K562 (cell line): ENCODE results near the gene MOCS3. TPM values are rescaled to one million over a fixed set of nuclear protein-coding genes. Genes with fewer than 3 reads are reported as not detected.

Source experiments
- ARID1B ChIP-seq: fragments of 450-650 bp; IDR thresholded peaks from 2 replicates; pipeline ENCODE4 v1.6.1; 2016; ENCODE audit warnings: antibody characterized with exemption, mild to moderate bottlenecking, inconsistent platforms
- BRD9 ChIP-seq: fragments of 450-650 bp; IDR thresholded peaks from 2 replicates; pipeline ENCODE4 v1.6.1; 2018; ENCODE audit warnings: low read depth; ENCODE audit not compliant: partially characterized antibody
- DDX20 ChIP-seq: fragments of 450-650 bp; IDR thresholded peaks from 2 replicates; pipeline ENCODE4 v1.6.1; 2016; ENCODE audit warnings: missing genetic modification characterization, low read depth, mild to moderate bottlenecking, missing compliant biosample characterization, moderate library complexity
- HDAC6 ChIP-seq: IDR thresholded peaks from 2 replicates; pipeline ENCODE4 v1.6.1; 2012; ENCODE audit warnings: low read depth, mild to moderate bottlenecking, control low read depth, inconsistent platforms, low read length, moderate library complexity
- HNRNPL ChIP-seq: fragments of 200-400 bp; formaldehyde crosslinking; IDR thresholded peaks from 2 replicates; pipeline ENCODE4 v1.6.1; 2017; ENCODE audit warnings: low read depth, mild to moderate bottlenecking, low read length
- KAT7 ChIP-seq: sonication (generic); formaldehyde crosslinking; IDR thresholded peaks from 2 replicates; pipeline ENCODE4 v1.8.0; 2022; ENCODE audit warnings: missing genetic modification reagents, mild to moderate bottlenecking, borderline replicate concordance
- RFX1 ChIP-seq: fragments of 450-650 bp; IDR thresholded peaks from 2 replicates; pipeline ENCODE4 v1.6.1; 2016; ENCODE audit warnings: mild to moderate bottlenecking, moderate library complexity
- SUPT5H ChIP-seq: fragments of 450-650 bp; IDR thresholded peaks from 2 replicates; pipeline ENCODE4 v1.6.1; 2016
- ZFP30 ChIP-seq: fragments of 250-450 bp; sonication (Bioruptor Pico); IDR thresholded peaks from 2 replicates; pipeline ENCODE4 v1.8.0; 2022; ENCODE audit warnings: moderate library complexity, mild to moderate bottlenecking, inconsistent platforms, borderline replicate concordance
- ZNF134 ChIP-seq: fragments of 250-450 bp; sonication (Bioruptor Pico); conservative IDR thresholded peaks from 2 replicates; pipeline ENCODE4 v1.4.0; 2020
- ZNF507 ChIP-seq: conservative IDR thresholded peaks from 2 replicates; pipeline ENCODE4 v1.6.1; 2017; ENCODE audit warnings: missing genetic modification characterization, missing compliant biosample characterization
- ZNF589 ChIP-seq: fragments of 200-800 bp; sonication (Bioruptor generic); IDR thresholded peaks from 2 replicates; pipeline ENCODE4 v1.6.1; 2016; ENCODE audit warnings: low read depth, missing genetic modification characterization, missing compliant biosample characterization
- polyA plus RNA-seq, 8 experiments: library from polyadenylated mRNA; depleted of rRNA in 4 of 8; stranded (reverse) in 5 of 8; unstranded in 3 of 8; fragments of >200 nt; fragmentation: Nextera tagmentation in 2 of 8; fragmentation: Illumina TruSeq in 1 of 8; extraction: Ambion mirVana in 2 of 8; extraction: Trizol in 1 of 8; gene quantifications; 2 replicates each; pipeline versions ENCODE4 v1.2.1 to v1.2.3, GENCODE V29; 2011 to 2014; ENCODE audit warnings: inconsistent platforms in 1 of 8, missing spikeins in 1 of 8
- total RNA-seq, 7 experiments: library from RNA; depleted of rRNA in 6 of 7; stranded (reverse); fragments of >200 nt in 6 of 7; fragmentation: Illumina TruSeq in 2 of 7; extraction: Trizol in 2 of 7; gene quantifications; 2 replicates each; pipeline versions ENCODE4 v1.2.1 to v1.2.3, GENCODE V29; 2011 to 2021; ENCODE audit warnings: low replicate concordance in 1 of 7
- TF ChIP-seq, protein P1 (sequence below): fragments of 450-650 bp; IDR thresholded peaks from 2 replicates; pipeline ENCODE4 v1.6.1; 2016; ENCODE audit warnings: low read depth
- TF ChIP-seq, protein P2 (sequence below): fragments of 250-450 bp; sonication (Bioruptor Pico); IDR thresholded peaks from 2 replicates; pipeline ENCODE4 v1.5.1; 2021; ENCODE audit warnings: mild to moderate bottlenecking
- TF ChIP-seq, protein P3 (sequence below): sonication (generic); formaldehyde crosslinking; IDR thresholded peaks from 2 replicates; pipeline ENCODE4 v1.8.1; 2022; ENCODE audit warnings: missing genetic modification reagents
- TF ChIP-seq, protein P4 (sequence below): fragments of 250-450 bp; sonication (Bioruptor Pico); IDR thresholded peaks from 2 replicates; pipeline ENCODE4 v1.5.0; 2021
- TF ChIP-seq, protein P5 (sequence below): fragments of 450-650 bp; IDR thresholded peaks from 2 replicates; pipeline ENCODE4 v1.6.1; 2014; ENCODE audit warnings: low read depth, mild to moderate bottlenecking, moderate library complexity, borderline replicate concordance

Gene MOCS3
- total and polyA plus RNA-seq, 9 of the 15 experiments (the other 6 are each of a cell fraction or from before 2014, with no cell fraction given) = 0.70 to 6.2 (median 2.9) TPM

DNA sequence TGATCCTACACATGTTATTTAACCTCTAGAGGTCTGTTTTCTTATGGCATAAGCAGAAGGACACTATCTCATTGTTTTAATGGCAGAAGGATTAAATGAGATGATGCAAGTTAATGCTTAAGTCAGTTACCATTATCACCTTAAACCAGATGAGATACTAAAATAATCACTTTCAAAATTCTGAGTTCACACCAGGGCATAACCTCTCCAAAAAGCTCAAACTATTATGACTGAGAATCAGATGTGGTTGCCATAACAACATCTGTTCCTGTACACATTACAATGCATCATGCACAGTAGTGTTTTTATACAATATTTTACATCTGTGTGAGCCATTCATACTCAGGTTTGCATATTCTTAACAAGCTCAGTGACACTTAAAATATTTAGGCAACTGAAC, 37.6 kb upstream of the MOCS3 start (continued):
- TF ChIP-seq, protein P1, sequence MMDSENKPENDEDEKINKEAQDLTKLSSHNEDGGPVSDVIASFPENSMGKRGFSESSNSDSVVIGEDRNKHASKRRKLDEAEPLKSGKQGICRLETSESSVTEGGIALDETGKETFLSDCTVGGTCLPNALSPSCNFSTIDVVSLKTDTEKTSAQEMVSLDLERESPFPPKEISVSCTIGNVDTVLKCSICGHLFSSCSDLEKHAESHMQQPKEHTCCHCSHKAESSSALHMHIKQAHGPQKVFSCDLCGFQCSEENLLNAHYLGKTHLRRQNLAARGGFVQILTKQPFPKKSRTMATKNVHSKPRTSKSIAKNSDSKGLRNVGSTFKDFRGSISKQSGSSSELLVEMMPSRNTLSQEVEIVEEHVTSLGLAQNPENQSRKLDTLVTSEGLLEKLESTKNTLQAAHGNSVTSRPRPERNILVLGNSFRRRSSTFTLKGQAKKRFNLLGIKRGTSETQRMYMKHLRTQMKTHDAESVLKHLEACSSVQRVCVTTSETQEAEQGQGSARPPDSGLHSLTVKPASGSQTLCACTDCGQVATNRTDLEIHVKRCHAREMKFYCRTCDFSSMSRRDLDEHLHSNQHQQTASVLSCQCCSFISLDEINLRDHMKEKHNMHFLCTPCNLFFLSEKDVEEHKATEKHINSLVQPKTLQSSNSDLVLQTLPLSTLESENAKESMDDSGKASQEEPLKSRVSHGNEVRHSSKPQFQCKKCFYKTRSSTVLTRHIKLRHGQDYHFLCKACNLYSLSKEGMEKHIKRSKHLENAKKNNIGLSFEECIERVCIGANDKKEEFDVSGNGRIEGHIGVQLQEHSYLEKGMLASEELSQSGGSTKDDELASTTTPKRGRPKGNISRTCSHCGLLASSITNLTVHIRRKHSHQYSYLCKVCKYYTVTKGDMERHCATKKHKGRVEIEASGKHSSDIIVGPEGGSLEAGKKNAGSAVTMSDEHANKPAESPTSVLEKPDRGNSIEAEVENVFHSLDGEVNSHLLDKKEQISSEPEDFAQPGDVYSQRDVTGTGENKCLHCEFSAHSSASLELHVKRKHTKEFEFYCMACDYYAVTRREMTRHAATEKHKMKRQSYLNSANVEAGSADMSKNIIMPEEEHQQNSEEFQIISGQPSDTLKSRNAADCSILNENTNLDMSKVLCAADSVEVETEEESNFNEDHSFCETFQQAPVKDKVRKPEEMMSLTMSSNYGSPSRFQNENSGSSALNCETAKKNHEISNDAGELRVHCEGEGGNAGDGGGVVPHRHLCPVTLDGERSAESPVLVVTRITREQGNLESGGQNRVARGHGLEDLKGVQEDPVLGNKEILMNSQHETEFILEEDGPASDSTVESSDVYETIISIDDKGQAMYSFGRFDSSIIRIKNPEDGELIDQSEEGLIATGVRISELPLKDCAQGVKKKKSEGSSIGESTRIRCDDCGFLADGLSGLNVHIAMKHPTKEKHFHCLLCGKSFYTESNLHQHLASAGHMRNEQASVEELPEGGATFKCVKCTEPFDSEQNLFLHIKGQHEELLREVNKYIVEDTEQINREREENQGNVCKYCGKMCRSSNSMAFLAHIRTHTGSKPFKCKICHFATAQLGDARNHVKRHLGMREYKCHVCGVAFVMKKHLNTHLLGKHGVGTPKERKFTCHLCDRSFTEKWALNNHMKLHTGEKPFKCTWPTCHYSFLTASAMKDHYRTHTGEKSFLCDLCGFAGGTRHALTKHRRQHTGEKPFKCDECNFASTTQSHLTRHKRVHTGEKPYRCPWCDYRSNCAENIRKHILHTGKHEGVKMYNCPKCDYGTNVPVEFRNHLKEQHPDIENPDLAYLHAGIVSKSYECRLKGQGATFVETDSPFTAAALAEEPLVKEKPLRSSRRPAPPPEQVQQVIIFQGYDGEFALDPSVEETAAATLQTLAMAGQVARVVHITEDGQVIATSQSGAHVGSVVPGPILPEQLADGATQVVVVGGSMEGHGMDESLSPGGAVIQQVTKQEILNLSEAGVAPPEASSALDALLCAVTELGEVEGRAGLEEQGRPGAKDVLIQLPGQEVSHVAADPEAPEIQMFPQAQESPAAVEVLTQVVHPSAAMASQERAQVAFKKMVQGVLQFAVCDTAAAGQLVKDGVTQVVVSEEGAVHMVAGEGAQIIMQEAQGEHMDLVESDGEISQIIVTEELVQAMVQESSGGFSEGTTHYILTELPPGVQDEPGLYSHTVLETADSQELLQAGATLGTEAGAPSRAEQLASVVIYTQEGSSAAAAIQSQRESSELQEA = no peak
- TF ChIP-seq ZNF134 = no peak
- TF ChIP-seq BRD9 = no peak
- TF ChIP-seq HNRNPL = no peak
- TF ChIP-seq DDX20 (tag) = no peak
- no peak for TF ChIP-seq ZNF507 (tag)
- TF ChIP-seq, protein P2, sequence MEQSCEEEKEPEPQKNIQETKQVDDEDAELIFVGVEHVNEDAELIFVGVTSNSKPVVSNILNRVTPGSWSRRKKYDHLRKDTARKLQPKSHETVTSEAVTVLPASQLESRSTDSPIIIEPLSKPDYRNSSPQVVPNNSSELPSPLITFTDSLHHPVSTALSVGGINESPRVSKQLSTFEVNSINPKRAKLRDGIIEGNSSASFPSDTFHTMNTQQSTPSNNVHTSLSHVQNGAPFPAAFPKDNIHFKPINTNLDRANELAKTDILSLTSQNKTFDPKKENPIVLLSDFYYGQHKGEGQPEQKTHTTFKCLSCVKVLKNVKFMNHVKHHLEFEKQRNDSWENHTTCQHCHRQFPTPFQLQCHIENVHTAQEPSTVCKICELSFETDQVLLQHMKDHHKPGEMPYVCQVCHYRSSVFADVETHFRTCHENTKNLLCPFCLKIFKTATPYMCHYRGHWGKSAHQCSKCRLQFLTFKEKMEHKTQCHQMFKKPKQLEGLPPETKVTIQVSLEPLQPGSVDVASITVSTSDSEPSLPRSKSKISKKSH (CRISPR knock-in tag) = no peak
- no peak for TF ChIP-seq ZFP30 (CRISPR knock-in tag)
- TF ChIP-seq, protein P3, sequence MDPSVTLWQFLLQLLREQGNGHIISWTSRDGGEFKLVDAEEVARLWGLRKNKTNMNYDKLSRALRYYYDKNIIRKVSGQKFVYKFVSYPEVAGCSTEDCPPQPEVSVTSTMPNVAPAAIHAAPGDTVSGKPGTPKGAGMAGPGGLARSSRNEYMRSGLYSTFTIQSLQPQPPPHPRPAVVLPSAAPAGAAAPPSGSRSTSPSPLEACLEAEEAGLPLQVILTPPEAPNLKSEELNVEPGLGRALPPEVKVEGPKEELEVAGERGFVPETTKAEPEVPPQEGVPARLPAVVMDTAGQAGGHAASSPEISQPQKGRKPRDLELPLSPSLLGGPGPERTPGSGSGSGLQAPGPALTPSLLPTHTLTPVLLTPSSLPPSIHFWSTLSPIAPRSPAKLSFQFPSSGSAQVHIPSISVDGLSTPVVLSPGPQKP (CRISPR knock-in tag) = no peak
- no peak for TF ChIP-seq ZNF589 (CRISPR knock-in tag)
- TF ChIP-seq SUPT5H = no peak
- no peak for TF ChIP-seq HDAC6
- TF ChIP-seq, protein P4, sequence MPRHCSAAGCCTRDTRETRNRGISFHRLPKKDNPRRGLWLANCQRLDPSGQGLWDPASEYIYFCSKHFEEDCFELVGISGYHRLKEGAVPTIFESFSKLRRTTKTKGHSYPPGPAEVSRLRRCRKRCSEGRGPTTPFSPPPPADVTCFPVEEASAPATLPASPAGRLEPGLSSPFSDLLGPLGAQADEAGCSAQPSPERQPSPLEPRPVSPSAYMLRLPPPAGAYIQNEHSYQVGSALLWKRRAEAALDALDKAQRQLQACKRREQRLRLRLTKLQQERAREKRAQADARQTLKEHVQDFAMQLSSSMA (CRISPR knock-in tag) = no peak
- TF ChIP-seq KAT7 (CRISPR knock-in tag) = no peak
- 0 out of 2 replicates have a peak, but pooled peaks have one; percentile 16 for TF ChIP-seq ARID1B
- TF ChIP-seq RFX1 = peak; percentile 86
- TF ChIP-seq, protein P5, sequence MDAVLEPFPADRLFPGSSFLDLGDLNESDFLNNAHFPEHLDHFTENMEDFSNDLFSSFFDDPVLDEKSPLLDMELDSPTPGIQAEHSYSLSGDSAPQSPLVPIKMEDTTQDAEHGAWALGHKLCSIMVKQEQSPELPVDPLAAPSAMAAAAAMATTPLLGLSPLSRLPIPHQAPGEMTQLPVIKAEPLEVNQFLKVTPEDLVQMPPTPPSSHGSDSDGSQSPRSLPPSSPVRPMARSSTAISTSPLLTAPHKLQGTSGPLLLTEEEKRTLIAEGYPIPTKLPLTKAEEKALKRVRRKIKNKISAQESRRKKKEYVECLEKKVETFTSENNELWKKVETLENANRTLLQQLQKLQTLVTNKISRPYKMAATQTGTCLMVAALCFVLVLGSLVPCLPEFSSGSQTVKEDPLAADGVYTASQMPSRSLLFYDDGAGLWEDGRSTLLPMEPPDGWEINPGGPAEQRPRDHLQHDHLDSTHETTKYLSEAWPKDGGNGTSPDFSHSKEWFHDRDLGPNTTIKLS = no peak
